GM21423 (cell line): ENCODE measurements around the gene TTLL12.
A peak's percentile ranks its signal among the peaks of the same experiment; 100 is the strongest.
"Not testable (repeated sequence)": the region's sequence is repeated elsewhere in the genome, so short reads cannot be mapped to it uniquely, and the experiment has no call there.

ENCODE experiments used
- ATAC-seq: cut with Tn5 transposase; IDR thresholded peaks from one replicate; pipeline ENCODE4 v1.9.1; 2021; ENCODE audit warnings: mild to moderate bottlenecking, moderate library complexity; ENCODE audit not compliant: unreplicated experiment

The TTLL12 gene

DNA sequence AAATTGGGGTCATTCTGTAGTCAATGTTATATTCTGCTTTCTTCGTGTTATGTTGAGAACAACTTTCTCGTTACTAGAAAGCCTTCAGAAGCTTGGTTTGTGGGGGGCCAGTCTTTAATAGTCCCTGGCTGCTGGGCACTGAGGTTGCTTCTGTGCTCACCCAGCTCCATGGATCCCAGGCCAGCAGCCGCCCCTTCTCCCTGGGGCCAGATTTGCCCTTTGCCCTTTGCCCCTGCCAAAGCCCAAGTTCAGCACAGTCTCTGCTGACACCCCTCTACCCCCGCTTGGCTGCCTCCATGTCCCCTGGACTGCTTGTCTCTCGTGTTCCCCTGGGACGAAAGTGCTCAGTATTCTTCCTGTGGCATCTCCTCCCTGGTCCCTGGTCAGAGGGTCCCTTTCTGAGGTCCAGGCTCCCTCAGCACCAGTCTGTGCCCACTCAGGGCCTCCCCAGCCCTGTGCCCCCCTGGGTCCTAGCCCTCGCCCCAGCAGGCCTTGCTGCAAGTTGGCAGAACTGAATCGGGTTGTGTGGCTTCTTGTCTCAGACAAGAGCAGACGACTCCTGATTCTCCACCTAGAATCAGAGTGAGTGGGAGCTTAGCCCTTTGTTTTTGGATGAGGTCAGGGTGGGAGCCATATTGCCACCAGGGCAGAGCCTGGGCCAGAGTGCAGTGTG, 28.9 kb downstream of the TTLL12 start:
- no peak for ATAC-seq

GRCh38 chr22:43156413-43156812, 30.5 kb downstream of the TTLL12 start:
- no peak for ATAC-seq

- ATAC-seq = no peak
Observed at GRCh38 chr22:43155789-43156188, 31.1 kb downstream of the TTLL12 start.

DNA sequence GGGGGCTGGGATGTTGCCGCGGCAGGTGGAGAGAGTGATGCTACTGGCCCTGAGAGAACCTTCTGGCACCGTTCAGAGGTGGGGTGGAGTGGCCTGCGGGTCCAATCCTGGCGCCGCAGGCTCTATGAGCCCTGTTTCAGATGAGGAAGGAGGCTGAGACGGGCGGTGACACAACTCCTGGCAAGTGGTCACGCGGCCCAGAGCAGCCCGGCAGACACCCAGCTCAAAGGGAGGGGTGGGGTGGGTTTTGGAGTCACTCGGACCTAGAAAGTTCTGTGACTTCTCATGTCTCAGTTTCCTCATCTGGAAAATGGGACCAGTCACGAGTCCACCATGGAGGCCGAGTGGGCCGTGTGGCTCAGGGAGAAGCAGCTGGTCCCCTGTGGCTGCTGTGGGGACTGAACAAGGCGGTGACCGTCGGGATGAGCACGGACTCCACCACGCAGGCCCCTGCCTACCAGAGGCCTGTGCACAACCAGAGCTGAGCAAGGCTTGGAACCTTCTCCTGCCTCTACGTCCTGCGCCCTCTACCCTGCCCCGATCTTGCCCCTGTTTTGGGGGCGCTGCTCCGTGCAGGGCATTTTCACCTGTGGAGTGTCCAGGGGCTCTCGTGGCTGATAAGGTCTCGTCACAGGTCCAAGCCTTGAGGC, 31.9 kb downstream of the TTLL12 start:
- ATAC-seq = no peak

DNA sequence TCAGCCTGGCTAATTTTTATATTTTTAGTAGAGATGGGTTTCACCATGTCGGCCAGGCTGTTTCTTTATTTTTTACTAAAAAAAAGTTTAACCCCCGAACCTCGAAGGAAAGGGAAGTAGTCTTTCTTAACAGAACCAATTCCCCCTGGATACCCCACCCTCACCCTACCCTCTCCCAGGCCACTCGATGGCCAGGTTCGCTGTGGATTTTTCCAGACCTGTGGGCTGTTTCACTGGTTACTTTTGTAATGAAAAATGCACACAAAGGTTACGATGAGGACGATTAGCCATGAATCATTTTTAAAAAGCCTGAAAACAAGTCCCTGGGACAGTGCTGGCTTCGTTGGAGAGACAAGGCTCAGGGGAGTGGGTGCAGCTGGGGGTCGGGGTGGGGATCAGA, 33.0 kb downstream of the TTLL12 start:
- no peak for ATAC-seq

DNA sequence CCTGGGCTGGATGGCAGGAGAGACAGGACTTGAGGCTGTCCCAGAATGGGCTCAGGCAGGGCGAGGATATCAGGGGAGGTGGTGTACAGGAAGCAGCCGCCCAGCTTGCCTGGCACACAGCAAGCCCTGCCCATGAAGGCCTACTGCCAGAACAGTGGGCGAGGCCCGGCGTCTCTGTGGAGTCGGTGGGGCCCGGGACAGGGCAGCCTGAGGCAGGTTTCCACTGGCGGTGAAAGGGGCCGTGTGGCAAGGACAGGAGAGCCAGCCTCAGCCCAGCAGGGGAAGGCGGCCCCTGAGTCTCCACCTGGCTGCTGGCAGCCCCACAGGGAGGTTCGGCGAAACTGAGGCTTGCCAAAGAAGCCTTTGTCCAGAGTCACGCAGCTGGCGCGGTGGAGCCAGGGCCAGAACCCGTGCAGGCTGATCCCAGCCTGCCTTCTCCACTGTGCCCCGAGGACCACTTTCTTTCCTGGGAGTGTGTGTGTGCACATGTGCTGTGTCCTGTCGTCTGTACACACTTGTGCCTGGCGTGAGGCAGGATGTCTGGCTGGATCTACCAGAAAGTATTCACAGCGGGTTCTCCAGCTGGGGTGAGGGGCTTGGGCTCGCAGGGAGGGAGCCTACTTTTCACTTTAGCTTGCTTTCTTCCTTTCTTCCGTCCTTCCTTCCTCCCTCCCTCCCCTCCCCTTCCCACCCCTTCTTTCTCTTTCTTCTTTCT, 34.4 kb downstream of the TTLL12 start:
- ATAC-seq = no peak

GRCh38 chr22:43152003-43152356, 35.0 kb downstream of the TTLL12 start:
- ATAC-seq = no peak

GRCh38 chr22:43151251-43152002, 35.5 kb downstream of the TTLL12 start, which contains the start of gene TSPO:
TSPO (plus strand) TSS chr22:43151559; CDS start chr22:43159239, 7,680 bp downstream.
- ATAC-seq = no peak

DNA sequence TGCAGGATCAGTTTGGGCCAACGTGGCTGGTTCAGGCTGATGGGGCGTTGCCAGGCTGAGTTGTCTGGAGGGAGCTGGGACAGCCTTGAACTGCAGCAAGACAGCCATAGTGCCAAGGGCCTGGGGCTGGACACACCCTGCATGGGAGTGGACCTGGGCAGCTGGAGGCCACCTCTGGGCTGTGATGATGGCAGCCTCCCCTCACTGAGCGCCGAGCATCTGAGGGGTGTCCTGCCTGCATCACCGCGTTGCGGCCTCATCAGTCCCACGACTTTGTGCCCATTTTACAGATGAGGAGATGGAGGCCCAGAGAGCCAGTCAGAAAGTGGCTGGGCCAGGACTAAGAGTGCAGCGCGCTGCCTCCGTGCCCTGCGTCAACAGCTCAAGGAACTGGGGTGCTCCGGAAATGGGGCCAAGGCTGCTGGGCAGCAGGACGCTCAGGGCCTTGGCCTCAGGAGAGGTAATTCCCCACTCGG, 36.2 kb downstream of the TTLL12 start:
- ATAC-seq = no peak

- no peak for ATAC-seq
Observed at GRCh38 chr22:43148581-43148980, 38.4 kb downstream of the TTLL12 start.

- no peak for ATAC-seq
Observed at GRCh38 chr22:43147821-43148220, 39.1 kb downstream of the TTLL12 start.

DNA sequence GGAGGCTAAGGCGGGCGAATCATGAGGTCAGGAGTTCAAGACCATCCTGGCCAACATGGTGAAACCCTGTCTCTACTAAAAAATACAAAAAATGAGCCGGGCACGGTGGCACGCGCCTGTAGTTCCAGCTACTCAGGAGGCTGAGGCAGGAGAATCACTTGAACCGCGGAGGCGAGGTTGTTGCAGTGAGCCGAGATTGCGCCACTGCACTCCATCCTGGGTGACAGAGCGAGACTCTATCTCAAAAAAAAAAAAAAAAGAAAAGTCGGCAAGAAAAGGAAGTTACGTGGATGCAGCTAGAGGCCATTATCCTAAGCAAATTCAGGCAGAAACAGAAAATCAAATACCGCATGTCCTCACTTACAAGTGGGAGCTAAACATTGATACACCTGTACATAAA, 40.6 kb downstream of the TTLL12 start:
- ATAC-seq = not testable (repeated sequence)

DNA sequence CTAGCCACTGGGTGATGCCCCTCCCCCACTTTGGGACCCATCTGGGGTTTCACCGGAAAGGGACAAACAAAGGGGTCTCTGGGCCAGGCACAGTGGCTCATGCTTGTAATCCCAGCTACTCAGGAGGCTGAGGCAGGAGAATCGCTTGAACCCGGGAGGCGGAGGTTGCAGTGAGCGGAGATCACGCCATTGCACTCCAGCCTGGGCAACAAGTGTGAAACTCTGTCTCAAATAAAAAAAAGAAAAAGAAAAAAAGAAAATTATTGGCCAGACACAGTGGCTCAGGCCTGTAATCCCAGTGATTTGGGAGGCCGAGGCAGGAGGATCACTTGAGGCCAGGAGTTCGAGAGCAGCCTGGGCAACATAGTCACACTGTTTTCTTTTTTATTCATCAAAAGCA, 41.6 kb downstream of the TTLL12 start:
- not testable (repeated sequence) for ATAC-seq

DNA sequence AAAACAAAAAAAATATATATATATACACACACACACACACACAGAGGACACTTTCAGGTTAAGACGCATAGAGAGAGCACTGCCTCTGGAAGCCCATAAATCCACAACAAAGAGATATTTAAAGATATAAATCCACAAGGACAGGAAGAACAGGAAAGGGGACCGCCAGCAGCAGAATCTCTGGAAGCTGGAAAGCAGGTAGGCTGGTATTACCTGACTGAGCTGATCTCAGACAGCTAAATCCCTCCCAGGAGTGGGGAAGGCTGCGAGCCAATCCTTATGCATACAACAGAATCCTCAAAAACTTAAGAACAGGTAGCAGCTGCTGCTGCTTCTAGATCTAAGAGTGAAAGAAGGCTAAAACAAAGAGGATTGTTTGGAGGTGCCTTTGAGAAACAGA, 42.0 kb downstream of the TTLL12 start:
- no peak for ATAC-seq

- ATAC-seq = peak; percentile 86
Observed at GRCh38 chr22:43142880-43143562, 43.9 kb downstream of the TTLL12 start, which contains the start of gene MCAT. MCAT (minus strand) TSS chr22:43143398; CDS start chr22:43143348, 50 bp downstream.

GRCh38 chr22:43136801-43137200, 50.1 kb downstream of the TTLL12 start:
- no peak for ATAC-seq

DNA sequence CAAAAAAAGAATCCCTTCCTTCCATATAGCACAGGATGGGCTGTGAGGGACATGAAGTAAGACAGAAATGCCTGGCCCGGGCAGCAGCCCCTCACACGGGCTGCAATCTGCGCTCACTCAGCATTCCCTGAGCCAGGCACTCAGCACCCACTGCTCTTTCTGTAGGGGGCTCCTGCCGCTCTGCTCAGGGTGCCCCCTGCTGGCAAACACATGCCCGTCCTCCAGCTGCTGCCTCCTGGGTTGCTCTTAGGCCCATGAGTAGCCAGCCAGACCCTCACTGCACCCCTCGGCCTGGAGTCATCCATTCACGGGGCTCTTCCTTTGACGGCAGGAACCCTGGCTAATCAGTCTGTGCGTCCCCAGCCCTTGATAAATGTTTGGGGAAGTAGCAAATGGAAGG, 50.7 kb downstream of the TTLL12 start:
- ATAC-seq = no peak

- no peak for ATAC-seq
Observed at GRCh38 chr22:43135565-43135964, 51.4 kb downstream of the TTLL12 start.

- ATAC-seq = no peak
Observed at GRCh38 chr22:43134553-43134952, 52.4 kb downstream of the TTLL12 start.

DNA sequence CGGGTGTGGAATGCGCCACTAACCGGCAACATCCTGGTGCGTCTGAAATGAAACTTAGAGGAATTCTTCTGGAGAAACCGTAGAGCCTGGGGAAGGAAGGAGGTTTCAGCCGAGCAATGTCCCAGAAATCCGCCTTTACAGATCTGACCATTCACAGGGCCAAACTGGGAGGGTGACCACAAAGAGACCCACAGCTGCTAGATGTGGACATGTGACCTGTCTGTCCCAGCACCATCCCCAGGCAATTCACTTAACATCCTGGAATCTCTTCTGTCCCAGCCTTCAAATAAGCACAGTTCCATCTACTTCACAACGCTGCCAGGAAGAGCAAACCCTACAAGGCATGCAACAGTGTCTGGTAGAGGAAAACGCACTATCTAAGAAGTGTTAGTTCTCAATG, 53.5 kb downstream of the TTLL12 start:
- no peak for ATAC-seq
